Type B pancreatic cell (in vitro differentiated cells): ENCODE results near the gene ABTB2. TPM values are rescaled to one million over a fixed set of nuclear protein-coding genes. Genes with fewer than 3 reads are reported as not detected.
A peak's percentile ranks its signal among the peaks of the same experiment; 100 is the strongest.

Source experiments
- DNase-seq: peaks from one replicate; pipeline ENCODE4 v3.0.0; 2021; ENCODE audit warnings: mixed read lengths; ENCODE audit not compliant: unreplicated experiment; ENCODE audit errors: extremely low spot score
- H3K27ac Mint-ChIP-seq: 2 replicates; pipeline ENCODE4 v1.8.0; 2021; ENCODE audit warnings: mild to moderate bottlenecking, mixed read lengths
- H3K27me3 Mint-ChIP-seq: 2 replicates; pipeline ENCODE4 v1.8.0; 2021; ENCODE audit warnings: mixed read lengths
- H3K36me3 Mint-ChIP-seq: 2 replicates; pipeline ENCODE4 v1.8.0; 2021; ENCODE audit warnings: mixed read lengths
- H3K4me1 Mint-ChIP-seq: one replicate; pipeline ENCODE4 v1.8.0; 2021; ENCODE audit warnings: mixed read lengths; ENCODE audit not compliant: unreplicated experiment
- H3K4me3 Mint-ChIP-seq: 2 replicates; pipeline ENCODE4 v1.8.0; 2021; ENCODE audit warnings: mild to moderate bottlenecking, mixed read lengths
- H3K9me3 Mint-ChIP-seq: 2 replicates; pipeline ENCODE4 v1.8.0; 2021; ENCODE audit warnings: mixed read lengths
- total RNA-seq: library from RNA; stranded (reverse); gene quantifications from 2 replicates; pipeline ENCODE4 v1.2.1, GENCODE V29; 2021; ENCODE audit warnings: low replicate concordance
- TF ChIP-seq, protein P1 (sequence below): fragments of 200-600 bp; sonication (generic); conservative IDR thresholded peaks from 2 replicates; pipeline ENCODE4 v1.5.0; 2021; ENCODE audit warnings: antibody characterized with exemption, mild to moderate bottlenecking

Gene ABTB2
- total RNA-seq, 1 donor from 2014 or later, result 13.5 TPM

DNA sequence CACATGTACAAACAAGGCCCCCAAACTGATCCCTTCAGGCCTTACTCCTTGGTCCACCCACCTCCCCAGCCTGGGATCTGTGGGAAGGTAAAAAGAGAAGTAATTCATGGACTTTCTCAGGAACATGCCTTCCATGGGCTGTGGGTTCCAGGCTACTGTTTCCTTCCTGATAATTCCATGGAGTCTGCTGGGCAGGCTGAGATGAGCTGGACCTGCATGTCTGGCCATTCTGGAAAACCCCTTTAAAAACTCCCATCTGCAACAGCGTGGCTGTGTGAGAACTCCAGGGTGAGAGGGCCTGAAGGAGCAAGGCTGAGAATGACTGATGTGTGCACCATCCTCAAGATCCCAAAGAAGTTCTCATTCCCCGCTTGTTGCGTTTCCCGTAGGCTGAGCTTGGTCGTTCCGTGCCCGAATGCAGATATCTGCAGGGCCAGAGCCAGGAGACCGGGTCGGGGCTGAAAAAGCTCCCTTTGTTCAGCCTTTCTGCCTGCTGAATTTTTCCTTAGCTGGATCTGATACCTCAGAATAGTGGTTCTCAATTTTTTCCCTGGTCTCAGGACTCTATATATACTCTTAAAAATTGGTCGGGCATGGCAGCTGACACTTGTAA lies 179.5 kb downstream of the ABTB2 start:
- DNase-seq, result no peak
- Mint-ChIP-seq H3K36me3 (no peaks in the 10 kb centered on the region), H3K27ac (no peak overlapping the region), H3K4me1 (peaks cover 21% of the 10 kb centered on the region), H3K27me3 (no peaks in the 10 kb centered on the region), H3K4me3 (no peak overlapping the region), H3K9me3 (no peaks in the 10 kb centered on the region)
- TF ChIP-seq, protein P1, sequence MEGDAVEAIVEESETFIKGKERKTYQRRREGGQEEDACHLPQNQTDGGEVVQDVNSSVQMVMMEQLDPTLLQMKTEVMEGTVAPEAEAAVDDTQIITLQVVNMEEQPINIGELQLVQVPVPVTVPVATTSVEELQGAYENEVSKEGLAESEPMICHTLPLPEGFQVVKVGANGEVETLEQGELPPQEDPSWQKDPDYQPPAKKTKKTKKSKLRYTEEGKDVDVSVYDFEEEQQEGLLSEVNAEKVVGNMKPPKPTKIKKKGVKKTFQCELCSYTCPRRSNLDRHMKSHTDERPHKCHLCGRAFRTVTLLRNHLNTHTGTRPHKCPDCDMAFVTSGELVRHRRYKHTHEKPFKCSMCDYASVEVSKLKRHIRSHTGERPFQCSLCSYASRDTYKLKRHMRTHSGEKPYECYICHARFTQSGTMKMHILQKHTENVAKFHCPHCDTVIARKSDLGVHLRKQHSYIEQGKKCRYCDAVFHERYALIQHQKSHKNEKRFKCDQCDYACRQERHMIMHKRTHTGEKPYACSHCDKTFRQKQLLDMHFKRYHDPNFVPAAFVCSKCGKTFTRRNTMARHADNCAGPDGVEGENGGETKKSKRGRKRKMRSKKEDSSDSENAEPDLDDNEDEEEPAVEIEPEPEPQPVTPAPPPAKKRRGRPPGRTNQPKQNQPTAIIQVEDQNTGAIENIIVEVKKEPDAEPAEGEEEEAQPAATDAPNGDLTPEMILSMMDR, result no peak

DNA sequence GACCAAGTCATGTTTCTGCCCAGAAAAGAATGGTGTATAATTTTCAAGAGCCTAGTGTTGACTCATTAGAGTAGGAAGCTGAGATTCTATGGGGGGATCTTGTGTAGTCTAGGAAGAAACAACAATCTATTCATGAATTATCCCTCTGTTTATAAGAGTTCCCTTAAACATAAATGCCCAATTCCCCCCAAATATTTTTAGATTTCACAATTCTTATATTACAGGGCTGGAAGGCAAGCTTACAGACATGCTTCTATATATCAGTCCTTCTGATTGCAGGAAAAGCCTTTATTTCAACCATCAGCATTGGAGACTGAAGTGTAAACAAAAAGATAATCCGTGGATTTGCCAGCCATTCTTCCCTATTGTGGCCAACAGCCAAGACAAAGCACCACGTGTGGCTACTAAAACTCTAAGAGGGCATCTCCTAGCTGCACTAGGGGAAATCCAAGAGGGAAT lies 181.0 kb downstream of the ABTB2 start:
- no peak for DNase-seq
- TF ChIP-seq, protein P1, result no peak
- Mint-ChIP-seq H3K4me3 (no peak overlapping the region), H3K27ac (no peak overlapping the region), H3K36me3 (no peaks in the 10 kb centered on the region), H3K9me3 (no peaks in the 10 kb centered on the region), H3K4me1 (peaks cover 21% of the 10 kb centered on the region), H3K27me3 (no peaks in the 10 kb centered on the region)

GRCh38 chr11:34175284-34176019 lies 182.4 kb downstream of the ABTB2 start:
- H3K36me3 Mint-ChIP-seq, result no peaks in the 10 kb centered on the region
- peaks cover 20% of the 10 kb centered on the region for H3K4me1 Mint-ChIP-seq
- no peak overlapping the region for H3K27ac Mint-ChIP-seq
- TF ChIP-seq, protein P1, result no peak
- H3K4me3 Mint-ChIP-seq, result peak overlapping the region; percentile 41
- no peak for DNase-seq
- H3K9me3 Mint-ChIP-seq, result no peaks in the 10 kb centered on the region
- H3K27me3 Mint-ChIP-seq, result no peaks in the 10 kb centered on the region

DNA sequence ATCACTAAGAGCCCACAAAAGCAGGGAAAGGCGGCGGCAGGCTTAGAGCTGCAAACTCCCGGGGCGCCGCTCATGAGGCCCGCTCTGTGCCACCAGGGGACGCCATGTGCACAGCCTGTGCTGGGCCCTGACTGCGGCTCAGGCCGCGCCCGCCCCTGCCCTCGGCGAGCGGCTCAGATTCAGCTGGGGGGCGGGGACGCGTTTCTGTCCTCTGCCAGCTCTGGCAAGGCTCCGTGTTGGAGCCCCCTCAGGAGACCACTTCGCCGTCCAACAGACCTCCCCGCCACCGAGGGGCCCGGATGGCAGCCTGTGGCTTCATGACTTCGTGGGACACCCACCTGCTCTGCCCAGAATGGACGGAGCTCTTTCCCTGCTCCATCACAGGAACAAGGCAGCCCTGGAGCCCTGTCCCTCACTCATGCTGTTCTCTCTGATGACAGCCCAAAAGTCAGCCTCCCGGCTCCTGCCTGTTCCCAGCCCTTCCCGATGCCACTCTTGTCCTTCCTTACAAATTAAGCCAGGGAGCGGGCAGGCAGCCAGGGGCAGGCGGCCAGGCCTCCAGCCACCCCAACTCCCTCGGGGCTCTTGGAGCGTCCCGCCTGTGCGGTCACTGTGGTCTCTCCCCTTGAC lies 183.3 kb downstream of the ABTB2 start:
- DNase-seq, result peak; percentile 87
- Mint-ChIP-seq H3K4me3 (peak overlapping the region; percentile 41), H3K27ac (no peak overlapping the region), H3K9me3 (no peaks in the 10 kb centered on the region), H3K36me3 (no peaks in the 10 kb centered on the region), H3K4me1 (peaks cover 18% of the 10 kb centered on the region), H3K27me3 (no peaks in the 10 kb centered on the region)
- TF ChIP-seq, protein P1, result peak; percentile 93

DNA sequence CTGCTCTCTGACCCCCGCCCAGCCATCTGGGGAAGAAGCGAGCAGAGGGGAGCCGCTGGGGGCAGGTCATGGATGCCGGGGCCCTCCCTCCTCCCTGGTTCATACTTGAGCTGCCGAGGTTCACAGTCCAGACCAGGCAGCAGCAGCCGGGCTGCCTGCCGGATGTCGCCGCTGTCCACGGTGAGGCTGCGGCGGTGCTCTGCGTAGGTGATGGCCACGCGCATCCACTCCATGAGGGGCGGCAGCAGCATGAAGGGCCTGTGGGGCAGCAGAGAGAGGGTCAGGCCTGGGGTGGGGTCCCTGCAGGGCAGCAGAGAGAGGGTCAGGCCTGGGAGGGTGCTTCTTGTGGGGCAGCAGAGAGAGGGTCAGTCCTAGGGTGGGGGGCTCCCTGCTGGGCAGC lies 184.8 kb downstream of the ABTB2 start:
- H3K27ac Mint-ChIP-seq, result no peak overlapping the region
- no peak for DNase-seq
- TF ChIP-seq, protein P1, result no peak
- H3K4me3 Mint-ChIP-seq, result no peak overlapping the region
- no peaks in the 10 kb centered on the region for H3K27me3 Mint-ChIP-seq
- H3K9me3 Mint-ChIP-seq, result no peaks in the 10 kb centered on the region
- no peaks in the 10 kb centered on the region for H3K36me3 Mint-ChIP-seq
- peaks cover 31% of the 10 kb centered on the region for H3K4me1 Mint-ChIP-seq
